H1 (cell line): ENCODE measurements around the gene ELFN2. TPM values are rescaled to one million over a fixed set of nuclear protein-coding genes. Genes with fewer than 3 reads are reported as not detected.

Experiments used
- CHD2 ChIP-seq: IDR thresholded peaks from 2 replicates; pipeline ENCODE4 v1.6.1; 2012; ENCODE audit warnings: low read length, improper control_type of control experiment
- CHD7 ChIP-seq: fragments of 300-600 bp; sonication (generic); IDR thresholded peaks from 2 replicates; pipeline ENCODE4 v1.7.1; 2012; ENCODE audit warnings: low read length, moderate library complexity, mild to moderate bottlenecking, inconsistent platforms; ENCODE audit not compliant: insufficient replicate concordance
- CREB1 ChIP-seq: IDR thresholded peaks from 2 replicates; pipeline ENCODE4 v1.6.1; 2012; ENCODE audit warnings: inconsistent platforms
- HDAC2 ChIP-seq, 2 experiments: fragments of 300-600 bp in 1 of 2; sonication (generic) in 1 of 2; IDR thresholded peaks; 2 replicates each; pipeline ENCODE4 v1.6.1; 2011 to 2012; ENCODE audit warnings: low read depth in 2 of 2, low read length in 2 of 2, mild to moderate bottlenecking in 2 of 2, moderate library complexity in 2 of 2, borderline replicate concordance in 1 of 2, inconsistent platforms in 1 of 2
- KDM1A ChIP-seq: fragments of 200-600, 300-600 bp; sonication (generic); IDR thresholded peaks from 2 replicates; pipeline ENCODE4 v1.7.1; 2016; ENCODE audit warnings: mild to moderate bottlenecking, low read length, borderline replicate concordance
- RAD21 ChIP-seq, 2 experiments: IDR thresholded peaks in 1 of 2; conservative IDR thresholded peaks in 1 of 2; 2 replicates each; pipeline ENCODE4 v1.6.1; 2011; ENCODE audit warnings: low read depth in 2 of 2, low read length in 2 of 2, improper control_type of control experiment in 1 of 2, inconsistent platforms in 1 of 2, mild to moderate bottlenecking in 1 of 2, moderate library complexity in 1 of 2
- SP4 ChIP-seq: IDR thresholded peaks from 2 replicates; pipeline ENCODE4 v1.6.1; 2012; ENCODE audit warnings: low read length, inconsistent platforms
- SUZ12 ChIP-seq: fragments of 200-600 bp; sonication (generic); IDR thresholded peaks from 2 replicates; pipeline ENCODE4 v1.6.1; 2012; ENCODE audit warnings: mild to moderate bottlenecking, inconsistent platforms, low read length, moderate library complexity, mixed read lengths
- TEAD4 ChIP-seq: IDR thresholded peaks from 2 replicates; pipeline ENCODE4 v1.6.1; 2012; ENCODE audit warnings: low read depth, low read length, inconsistent platforms, mixed read lengths
- YY1 ChIP-seq: IDR thresholded peaks from 2 replicates; pipeline ENCODE4 v1.6.1; 2011; ENCODE audit warnings: low read depth, mild to moderate bottlenecking, low read length
- polyA plus RNA-seq, 7 experiments: library from polyadenylated mRNA; depleted of rRNA in 3 of 7; stranded (reverse) in 5 of 7; unstranded in 2 of 7; fragments of >200 nt in 5 of 7; fragments of 200-250 nt in 2 of 7; gene quantifications; 1 replicate in 5 of 7; 2 replicates in 1 of 7; 4 replicates in 1 of 7; pipeline versions ENCODE4 v1.2.1 to v1.2.3, GENCODE V29; 2011 to 2013; ENCODE audit warnings: missing spikeins in 2 of 7, mixed read lengths in 2 of 7
- total RNA-seq: library from RNA; stranded (reverse); fragmentation: NEBNext Ultra II Directional; extraction: Animal tissue kit (Norgen Biotek cat#: 25700); gene quantifications from 2 replicates; pipeline ENCODE4 v1.2.1, GENCODE V29; 2021

Gene ELFN2
- total and polyA plus RNA-seq, 2 of the 8 experiments (the other 6 are each of a cell fraction or from before 2014, with no cell fraction given) = 0.63 to 0.88 TPM

- no peak for TF ChIP-seq CHD7
- TF ChIP-seq CREB1 = 0 out of 2 replicates have a peak, but pooled peaks have one; percentile 15
- no peak for TF ChIP-seq SP4
- no peak for TF ChIP-seq HDAC2 (IDR thresholded peaks at IDR 0.05; ENCODE audit: borderline replicate concordance in 1 of 2, low read depth in 2 of 2, low read length in 2 of 2)
- TF ChIP-seq YY1 = no peak
- TF ChIP-seq KDM1A = no peak
- no peak for TF ChIP-seq SUZ12
- TF ChIP-seq TEAD4 = 0 out of 2 replicates have a peak, but pooled peaks have one; percentile 10
- TF ChIP-seq RAD21 (IDR thresholded peaks at IDR 0.05 in 1 of 2, conservative IDR thresholded peaks at IDR 0.05 in 1 of 2; ENCODE audit: low read depth in 2 of 2, low read length in 2 of 2) = peak; percentile 13 to 21; a peak in 1 of 4 replicates
- TF ChIP-seq CHD2 = 0 out of 2 replicates have a peak, but pooled peaks have one; percentile 56
Measured at GRCh38 chr22:37330200-37331033, 96.9 kb downstream of the ELFN2 start (continued).
